Embryonic facial prominence (tissue), 1 donor: ENCODE data around the gene PXT1.
"Not testable (repeated sequence)": the region's sequence is repeated elsewhere in the genome, so short reads cannot be mapped to it uniquely, and the experiment has no call there.

Experiments
- DNase-seq: peaks from one replicate; pipeline ENCODE4 v3.0.0-alpha.2; 2016; ENCODE audit errors: extremely low spot score

The PXT1 gene

GRCh38 chr6:36443471-36444428 is 1.1 kb upstream of the PXT1 start:
- no peak for DNase-seq

GRCh38 chr6:36442103-36442670 is 467 bp downstream of the PXT1 start:
- DNase-seq, result no peak

- DNase-seq, result no peak
Observed at GRCh38 chr6:36441307-36441894, 1.3 kb downstream of the PXT1 start.

GRCh38 chr6:36436466-36436865 is 6.2 kb downstream of the PXT1 start:
- DNase-seq, result no peak

GRCh38 chr6:36432151-36432671 is 10.4 kb downstream of the PXT1 start:
- no peak for DNase-seq

- DNase-seq, result no peak
Observed at GRCh38 chr6:36431197-36431596, 11.5 kb downstream of the PXT1 start.

GRCh38 chr6:36430351-36430750 is 12.3 kb downstream of the PXT1 start:
- no peak for DNase-seq

GRCh38 chr6:36428911-36429310 is 13.7 kb downstream of the PXT1 start:
- DNase-seq, result no peak

GRCh38 chr6:36426622-36427021 is 16.0 kb downstream of the PXT1 start:
- no peak for DNase-seq

- DNase-seq, result peak; percentile 96
Observed at GRCh38 chr6:36423101-36423824, 19.4 kb downstream of the PXT1 start.

GRCh38 chr6:36422714-36423100 is 19.9 kb downstream of the PXT1 start:
- DNase-seq, result no peak

GRCh38 chr6:36419310-36419709 is 23.3 kb downstream of the PXT1 start:
- no peak for DNase-seq

- no peak for DNase-seq
Observed at GRCh38 chr6:36418558-36418957, 24.1 kb downstream of the PXT1 start.

GRCh38 chr6:36414481-36414880 is 28.2 kb downstream of the PXT1 start:
- DNase-seq, result no peak

GRCh38 chr6:36413489-36414480 is 28.9 kb downstream of the PXT1 start:
- no peak for DNase-seq

- DNase-seq, result not testable (repeated sequence)
Observed at GRCh38 chr6:36409718-36410117, 32.9 kb downstream of the PXT1 start.

GRCh38 chr6:36404164-36404563 is 38.5 kb downstream of the PXT1 start:
- DNase-seq, result no peak

GRCh38 chr6:36402481-36402880 is 40.2 kb downstream of the PXT1 start:
- DNase-seq, result no peak

GRCh38 chr6:36399970-36400369 is 42.7 kb downstream of the PXT1 start:
- no peak for DNase-seq

GRCh38 chr6:36392621-36393020 is 50.0 kb downstream of the PXT1 start:
- DNase-seq, result no peak

GRCh38 chr6:36389353-36389752 is 53.3 kb downstream of the PXT1 start:
- no peak for DNase-seq
